Stimulated activated CD4-positive, alpha-beta T cell treated with anti-CD3 and anti-CD28 coated beads, Interleukin-12 subunit alpha, Interleukin-12 subunit beta, amount 100 ng/mL, for 24 hours (primary cell): ENCODE data around the gene SESN2.
"Not testable (repeated sequence)": the region's sequence is repeated elsewhere in the genome, so short reads cannot be mapped to it uniquely, and the experiment has no call there.

Experiments used
- DNase-seq, 2 experiments: peaks; one replicate each; pipeline ENCODE4 v3.0.0-alpha.2; 2020; ENCODE audit warnings: low read depth in 2 of 2

Gene SESN2

DNA sequence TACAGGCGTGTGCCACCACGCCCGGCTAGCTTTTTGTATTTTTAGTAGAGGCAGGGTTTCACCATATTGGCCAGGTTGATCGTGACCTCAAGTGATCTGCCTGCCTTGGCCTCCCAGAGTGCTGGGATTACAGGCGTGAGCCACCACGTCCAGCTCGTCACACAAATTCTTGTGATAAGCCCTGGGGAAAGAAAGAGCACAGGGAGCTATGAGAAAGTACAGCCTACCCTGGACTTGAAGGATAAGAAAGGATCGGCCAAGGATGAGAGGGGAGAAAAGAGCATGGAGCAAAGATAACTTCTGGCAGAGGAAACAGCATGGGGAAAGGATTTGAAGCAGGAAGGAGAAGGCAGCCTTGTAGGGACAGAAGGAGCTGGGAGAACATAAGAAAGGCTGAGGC lies 29.2 kb downstream of the SESN2 start:
- no peak for DNase-seq

DNA sequence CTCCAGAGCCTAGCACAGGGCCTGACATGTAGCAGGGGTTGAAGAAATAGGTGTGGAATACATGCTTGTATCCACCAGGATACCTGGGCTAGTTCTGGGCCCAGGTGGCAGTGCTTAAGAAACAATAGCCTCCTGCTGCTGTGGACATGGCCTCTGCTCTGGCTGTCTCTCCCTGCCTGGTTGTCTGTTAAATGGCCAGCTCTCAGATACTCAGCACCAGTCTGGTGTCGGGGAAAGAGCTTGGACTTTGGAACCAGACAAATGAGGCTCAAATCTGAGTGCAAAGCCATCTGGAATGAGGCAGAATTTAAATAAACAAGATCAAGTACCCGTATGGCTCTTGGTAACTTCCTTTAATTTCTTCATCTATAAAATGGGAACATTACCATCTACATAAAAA lies 31.5 kb downstream of the SESN2 start:
- no peak for DNase-seq

DNA sequence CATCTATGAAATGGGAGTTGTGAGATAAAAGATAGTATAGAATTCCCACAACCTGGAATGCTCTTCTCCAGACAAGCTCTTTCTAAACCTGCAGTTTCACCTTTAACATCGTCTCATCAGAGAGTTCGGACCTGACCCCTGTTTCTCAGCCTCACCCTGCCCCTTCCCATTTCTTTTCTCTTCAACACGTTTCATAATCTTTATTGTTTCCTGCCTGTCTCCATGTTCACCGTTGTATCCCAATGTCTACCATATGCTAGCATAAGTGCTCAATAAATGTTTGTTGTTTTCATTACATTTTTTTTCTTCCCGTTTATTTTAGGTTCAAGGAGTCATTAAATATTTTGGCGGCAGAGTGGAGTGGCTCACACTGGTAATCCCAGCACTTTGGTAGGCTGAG lies 32.4 kb downstream of the SESN2 start:
- no peak for DNase-seq

DNA sequence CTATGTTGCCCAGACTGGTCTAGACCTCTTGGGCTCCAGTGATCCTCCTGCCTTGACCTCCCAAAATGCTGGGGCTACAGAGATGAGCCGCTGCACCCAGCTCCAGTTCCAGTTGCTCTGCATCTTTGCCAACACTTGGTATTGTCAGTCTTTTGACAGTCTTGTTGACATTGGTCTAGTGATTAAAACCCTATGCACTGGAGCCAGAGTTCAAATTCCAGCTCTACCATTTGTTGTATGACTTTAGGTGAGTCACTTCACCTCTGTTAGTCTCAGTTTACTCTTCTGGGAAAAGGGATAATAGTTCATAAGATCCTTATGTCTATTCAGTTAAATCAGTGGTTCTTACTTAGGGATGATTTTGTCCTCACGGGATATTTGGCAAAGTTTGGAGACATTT lies 36.6 kb downstream of the SESN2 start:
- no peak for DNase-seq

DNA sequence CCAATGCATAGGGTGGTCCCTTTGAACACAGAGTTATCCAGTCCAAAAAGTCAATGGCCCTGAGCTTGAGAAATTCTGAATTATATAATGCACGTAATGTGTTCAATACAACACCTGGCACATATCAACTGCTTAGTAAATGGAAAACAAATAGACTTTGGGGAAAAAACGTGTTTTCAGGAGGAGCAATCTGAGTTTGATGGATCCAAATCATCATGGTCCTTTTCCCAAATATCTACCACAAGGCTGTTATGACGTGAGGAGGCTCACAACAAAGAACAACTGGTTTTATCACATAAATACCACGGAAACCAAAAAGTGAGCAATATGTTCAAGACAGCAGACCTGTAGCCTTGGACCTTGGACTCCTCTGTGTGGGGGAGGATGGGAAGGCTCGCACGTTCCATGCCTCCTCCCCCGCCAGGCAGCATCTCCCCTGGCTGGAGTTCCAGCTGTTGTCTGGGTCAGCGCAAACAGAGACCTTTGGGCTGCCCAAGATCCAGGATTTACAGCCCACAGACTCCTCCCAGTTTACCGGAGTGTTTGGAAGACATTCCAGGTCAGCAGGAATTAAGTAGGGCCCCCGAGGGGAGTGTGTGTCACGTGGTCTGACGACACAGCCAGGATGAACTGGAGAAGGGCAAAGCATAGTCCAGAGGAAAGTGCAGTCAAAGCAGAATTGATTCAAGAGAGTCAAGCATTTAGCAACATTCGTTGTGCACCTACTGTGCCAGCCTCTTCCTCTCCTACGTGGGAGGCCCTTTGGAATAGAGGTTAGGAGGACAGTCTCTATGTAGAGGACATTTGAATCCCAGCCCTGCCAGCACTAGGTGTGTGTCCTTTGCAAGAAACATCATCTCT lies 37.3 kb downstream of the SESN2 start:
- DNase-seq: no peak

DNA sequence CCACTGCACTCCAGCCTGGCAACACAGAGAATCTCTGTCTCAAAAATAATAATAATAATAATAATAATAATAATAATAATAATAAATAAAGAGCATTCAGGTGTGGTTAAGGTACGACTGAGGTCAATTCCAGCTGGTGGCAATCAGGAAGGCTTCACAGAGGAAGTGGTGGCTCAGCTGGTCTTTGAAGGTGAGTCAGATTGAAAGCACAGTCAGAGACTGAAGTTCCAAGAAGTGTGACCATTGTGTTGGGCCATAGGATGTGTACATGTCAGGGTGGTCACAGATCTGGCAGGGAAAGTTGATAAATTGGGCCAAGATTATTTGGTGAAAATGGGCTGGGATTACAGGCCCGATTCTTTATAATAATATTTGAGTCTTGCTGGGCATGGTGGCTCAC lies 38.5 kb downstream of the SESN2 start:
- no peak for DNase-seq

DNA sequence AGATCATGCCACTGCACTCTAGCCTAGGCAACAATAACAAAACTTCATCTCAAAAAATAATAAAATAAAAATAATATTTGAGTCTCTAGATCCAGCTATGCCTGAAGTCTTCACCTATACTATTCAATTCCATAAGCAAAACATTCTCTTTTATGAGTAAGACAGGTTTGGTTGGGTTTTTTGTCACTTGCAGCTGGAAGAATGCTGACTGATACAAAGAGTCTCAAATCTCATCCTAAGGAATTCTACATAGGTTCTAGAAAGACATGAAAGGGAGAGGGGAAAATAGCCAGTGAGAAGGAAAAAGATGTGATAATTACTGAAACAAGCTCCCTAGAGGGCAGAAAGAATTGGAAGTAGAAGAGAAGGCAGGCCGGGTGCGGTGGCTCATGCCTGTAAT lies 39.1 kb downstream of the SESN2 start:
- DNase-seq: no peak

DNA sequence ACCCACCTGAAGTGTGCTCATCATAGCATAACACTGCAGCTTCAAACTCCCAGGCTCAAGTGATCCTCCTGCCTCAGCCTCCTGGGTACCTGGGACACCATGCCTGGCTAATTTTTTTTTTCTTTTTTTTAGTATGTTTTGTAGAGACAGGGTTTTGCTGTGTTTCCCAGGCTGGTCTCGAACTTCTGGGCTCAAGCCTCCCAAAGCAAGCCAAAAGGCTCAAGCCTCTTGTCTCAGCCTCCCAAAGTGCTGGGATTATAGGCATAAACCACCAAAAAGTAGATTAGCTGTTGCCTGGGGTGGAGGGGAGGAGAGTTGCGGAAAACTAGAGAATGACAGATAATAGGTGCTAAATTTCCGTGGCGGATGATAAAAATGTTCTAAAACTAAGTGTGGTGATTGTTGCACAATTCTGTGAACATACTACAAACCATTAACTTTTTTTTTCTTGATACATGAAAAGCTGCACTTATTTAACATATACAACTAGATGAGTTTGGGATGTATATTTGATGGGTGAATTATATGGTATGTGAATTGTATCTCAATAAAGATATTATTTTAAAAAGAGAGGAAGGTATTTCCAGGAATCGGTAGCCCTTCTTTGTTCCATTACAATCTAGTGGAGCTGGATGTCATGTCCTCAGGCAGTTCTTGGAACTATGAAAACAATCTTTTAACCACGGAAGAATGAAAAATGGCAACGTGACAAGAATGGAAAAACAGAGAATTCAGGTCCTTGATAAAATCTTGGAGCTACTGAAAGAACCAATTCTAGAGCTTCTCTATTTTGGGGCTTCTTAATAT lies 42.3 kb downstream of the SESN2 start:
- no peak for DNase-seq

DNA sequence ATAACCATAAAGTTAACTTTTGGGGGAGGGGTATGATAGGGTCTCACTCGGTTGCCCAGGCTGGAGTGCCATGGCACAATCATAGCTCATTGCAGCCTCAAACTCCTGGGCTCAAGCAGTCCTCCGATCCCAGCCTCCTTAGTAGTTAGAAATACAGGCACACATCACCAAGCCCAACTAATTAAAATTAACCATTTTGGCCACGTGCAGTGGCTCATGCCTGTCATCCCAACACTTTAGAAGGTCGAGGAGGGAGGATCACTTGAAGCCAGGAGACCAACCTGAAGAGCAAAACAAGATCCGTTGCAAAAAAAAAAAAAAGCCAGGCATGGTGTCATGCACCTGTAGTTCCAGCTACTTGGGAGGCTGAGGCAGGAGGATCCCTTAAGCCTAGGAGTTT lies 42.9 kb downstream of the SESN2 start:
- DNase-seq: no peak

DNA sequence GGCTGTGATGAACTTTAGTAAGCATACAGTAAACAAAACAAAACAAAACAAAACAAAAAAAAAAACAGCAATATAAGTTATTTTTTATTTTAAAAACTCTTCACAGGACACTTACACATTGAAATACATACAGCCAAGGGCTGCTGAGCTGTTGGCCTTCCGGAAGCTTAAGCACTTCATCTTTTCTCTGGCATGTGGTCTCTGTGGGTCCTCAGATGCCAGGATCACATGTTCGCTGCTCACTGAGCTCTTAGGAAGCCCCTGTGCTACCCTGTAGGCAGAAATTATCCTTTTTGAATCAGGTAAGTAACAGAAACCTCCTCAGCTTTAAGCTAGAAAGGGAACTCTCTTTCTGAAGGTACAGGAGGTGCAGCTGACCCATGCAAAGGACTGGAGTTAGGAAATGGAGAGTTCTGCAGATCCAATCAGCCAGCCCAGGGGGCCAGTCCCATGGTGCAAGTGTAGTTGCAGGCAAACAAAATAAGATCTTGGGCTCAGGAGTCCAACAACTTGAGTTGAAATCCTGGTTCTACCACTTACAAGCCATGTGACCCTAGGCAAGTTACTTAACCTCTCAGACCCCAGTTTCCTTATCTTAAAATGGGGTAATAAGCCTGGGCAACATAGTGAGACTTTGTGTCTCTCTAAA lies 47.1 kb downstream of the SESN2 start:
- no peak for DNase-seq

DNA sequence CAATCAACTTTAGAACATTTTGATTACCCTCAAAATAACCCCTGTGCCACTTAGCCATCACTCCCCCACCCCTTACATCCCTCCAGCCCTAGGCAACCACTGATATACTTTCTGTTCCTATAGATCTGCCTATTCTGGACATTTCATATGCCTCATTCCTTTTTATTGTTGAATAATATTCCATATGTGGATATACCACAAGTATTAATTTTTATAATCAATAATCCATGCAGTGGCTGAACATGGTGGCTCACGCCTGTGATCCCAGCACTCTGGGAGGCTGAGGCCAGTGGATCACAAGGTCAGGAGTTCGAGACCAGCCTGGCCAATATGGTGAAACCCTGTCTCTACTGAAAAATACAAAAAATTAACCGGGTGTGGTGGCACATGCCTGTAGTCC lies 49.4 kb downstream of the SESN2 start:
- no peak for DNase-seq

DNA sequence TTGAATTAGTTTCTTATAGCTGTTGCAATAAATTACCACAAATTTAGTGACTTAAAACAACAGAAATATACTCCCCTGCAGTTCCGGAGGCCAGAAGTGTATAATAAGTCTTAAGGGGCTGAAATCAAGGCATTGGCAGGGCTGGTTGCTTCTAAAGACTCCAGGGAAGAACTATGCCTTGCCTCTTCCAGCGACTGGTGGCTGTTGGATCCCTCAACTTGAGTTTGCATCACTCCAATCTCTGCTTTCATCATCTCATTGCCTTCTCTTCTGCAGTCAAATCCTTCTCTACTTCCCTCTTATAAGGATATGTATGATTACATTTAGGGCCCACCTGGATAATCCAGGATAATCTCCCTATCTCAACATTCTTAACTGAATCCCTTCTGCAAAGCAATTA lies 50.4 kb downstream of the SESN2 start:
- no peak for DNase-seq

DNA sequence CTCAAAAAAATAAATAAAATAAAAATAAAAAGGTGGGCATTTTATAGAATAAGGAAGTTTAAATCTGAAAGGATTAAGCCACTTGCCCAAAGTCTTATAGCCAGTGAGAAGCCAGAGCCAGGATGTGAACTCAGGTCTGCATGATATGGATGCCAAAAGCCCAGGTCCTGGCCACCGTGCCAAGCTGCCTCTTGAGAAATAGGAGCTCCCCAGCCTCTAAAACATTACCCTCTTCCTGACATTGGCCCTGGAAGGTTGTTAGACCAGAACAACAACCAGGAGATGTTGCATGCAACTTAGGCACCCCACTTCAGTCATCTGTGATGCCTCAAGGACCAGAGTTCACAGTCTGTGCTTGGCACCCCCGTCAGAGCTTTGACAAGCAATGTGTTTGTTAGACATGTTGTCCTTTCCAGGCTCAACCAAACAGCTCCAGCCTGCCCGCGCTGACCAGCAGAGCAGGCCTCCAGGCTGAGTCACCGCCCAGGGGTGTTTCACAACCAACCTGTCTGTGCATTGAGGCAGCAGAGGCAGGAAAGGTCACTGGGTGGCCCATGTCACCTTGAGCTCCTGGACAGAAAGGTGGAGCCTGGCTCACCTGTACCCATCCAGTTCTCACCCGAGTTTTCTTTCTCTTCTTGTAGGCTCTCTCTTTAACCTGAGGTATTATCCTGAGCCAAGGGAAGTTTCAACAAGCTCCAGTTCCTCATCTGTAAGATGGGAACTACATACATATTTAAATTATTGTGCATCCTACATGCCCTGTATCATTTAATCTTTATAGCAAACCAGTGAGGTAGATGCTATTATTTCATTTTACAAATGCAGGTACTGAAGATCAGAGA lies 54.6 kb downstream of the SESN2 start:
- DNase-seq: no peak

DNA sequence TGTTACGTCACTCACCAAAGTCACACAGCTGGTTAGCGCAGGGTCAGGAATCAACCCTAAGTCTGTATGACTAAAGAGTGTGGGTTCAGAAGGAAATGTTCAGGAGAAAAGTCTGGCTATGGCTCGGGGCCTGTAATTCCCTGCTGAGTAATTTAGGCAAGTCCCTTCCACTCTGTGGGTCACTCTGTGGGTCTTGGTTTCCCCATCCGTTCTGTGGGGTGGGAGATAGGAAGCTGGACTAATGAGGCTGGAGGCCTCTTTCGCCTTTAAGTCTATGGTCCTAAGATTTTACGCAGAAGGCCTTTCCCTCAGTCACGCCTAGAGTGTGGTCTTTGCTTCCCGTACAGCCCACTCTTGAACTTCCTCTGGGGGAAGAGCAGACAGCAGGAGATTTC lies 55.2 kb downstream of the SESN2 start:
- DNase-seq: no peak

DNA sequence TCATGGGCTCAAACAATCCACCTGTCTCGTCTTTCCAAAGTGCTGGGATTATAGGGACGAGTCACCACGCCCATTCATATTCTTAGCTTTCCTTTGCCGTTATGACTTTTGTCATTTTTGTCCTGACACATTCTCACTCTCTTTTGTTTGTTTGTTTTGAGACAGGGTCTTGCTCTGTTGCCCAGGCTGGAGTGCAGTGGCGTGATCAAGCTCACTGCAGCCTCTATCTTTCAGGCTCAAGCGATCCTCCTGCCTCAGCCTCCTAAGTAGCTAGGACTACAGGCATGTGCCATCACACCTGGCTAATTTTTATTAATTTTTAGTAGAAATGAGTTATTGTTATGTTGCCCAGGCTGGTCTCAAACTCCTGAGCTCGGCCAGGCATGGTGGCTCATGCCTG lies 57.7 kb downstream of the SESN2 start:
- no peak for DNase-seq

DNA sequence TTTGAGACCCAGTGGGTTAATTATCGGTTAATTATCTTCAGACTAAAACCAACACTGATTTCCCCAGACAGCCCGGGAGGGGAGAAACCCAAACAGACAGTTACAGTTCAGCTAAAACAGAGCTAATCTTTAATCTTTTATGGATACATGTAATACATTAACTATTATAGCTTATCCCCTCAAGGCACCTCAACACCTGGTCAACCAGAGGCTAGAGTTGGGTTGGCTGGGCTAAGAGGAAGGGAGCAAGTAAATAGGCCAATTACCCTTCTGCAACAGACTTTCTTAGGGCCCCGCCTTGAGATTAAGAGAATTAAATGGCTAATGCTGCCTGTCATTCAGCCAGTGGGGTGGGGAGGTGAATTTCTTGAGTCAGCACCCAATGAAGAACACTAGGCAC lies 62.9 kb downstream of the SESN2 start:
- no peak for DNase-seq

DNA sequence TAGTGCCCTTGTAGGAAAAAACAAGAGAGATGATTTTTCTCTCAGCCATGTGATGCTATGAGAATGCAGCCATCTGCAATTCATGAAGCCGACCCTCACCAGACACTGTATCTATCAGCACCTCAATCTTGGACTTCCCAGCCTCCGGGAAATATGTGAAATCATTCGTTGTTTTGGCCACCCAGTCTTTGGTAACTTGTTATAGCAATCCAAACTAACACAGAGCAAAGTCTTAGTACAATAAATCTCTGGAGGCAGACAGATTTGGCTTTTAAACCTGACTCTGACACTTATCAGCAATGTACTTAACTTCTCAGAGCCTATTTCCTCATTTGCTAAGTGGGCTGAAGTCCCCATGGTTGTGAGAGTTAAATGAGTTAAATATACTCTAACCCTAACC lies 64.4 kb downstream of the SESN2 start:
- no peak for DNase-seq

DNA sequence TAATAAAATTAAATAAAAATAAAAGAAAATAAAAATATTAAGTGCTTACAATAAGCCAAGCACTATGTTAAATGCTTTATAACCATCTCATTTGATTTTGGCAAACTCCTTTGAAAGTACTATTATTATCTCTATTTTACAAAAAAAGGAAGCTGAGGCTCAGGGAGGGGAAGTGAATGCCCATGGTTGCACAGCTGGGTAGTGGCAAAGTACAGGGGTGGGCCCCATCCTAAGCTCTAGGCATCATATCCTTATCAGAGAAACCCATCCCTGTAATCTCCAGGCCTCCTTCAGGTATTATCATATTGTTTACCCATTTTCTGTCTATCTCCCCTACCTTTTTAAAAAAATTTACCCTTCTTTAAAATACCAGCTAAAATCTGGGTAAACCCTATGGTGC lies 67.2 kb downstream of the SESN2 start:
- DNase-seq: no peak

DNA sequence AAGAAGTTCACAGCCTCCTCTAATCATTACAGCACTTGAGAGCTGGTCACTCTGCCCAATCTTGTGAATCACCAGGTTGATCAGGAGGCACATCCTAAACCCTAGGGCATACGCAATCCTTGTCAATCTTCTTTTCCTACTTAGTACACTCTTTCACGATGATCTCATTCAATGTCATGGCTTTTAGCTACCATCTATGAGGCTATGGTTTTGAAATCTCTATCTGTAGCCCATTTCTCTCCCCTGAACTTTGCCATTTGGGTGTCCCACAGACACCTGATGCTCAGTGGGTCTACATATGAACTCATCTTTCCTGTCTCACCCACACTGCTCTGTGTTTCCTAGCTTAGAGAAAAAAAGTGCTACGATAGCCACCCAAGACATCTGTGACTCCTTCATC lies 67.7 kb downstream of the SESN2 start:
- no peak for DNase-seq

DNA sequence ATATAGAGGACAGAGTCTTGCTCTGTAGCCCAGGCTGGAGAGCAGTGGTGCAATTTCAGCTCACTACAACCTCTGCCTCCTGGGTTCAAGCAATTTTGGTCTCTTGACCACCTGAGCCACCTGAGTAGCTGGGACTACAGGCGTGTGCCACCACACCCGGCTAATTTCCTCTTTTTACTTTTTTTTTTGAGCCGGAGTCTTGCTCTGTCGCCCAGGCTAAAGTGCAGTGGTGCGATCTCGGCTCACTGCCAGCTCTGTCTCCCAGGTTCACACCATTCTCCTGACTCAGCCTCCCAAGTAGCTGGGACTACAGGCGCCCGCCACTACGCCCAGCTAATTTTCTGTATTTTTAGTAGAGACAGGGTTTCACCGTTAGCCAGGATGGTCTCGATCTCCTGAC lies 68.1 kb downstream of the SESN2 start:
- not testable (repeated sequence) for DNase-seq

DNA sequence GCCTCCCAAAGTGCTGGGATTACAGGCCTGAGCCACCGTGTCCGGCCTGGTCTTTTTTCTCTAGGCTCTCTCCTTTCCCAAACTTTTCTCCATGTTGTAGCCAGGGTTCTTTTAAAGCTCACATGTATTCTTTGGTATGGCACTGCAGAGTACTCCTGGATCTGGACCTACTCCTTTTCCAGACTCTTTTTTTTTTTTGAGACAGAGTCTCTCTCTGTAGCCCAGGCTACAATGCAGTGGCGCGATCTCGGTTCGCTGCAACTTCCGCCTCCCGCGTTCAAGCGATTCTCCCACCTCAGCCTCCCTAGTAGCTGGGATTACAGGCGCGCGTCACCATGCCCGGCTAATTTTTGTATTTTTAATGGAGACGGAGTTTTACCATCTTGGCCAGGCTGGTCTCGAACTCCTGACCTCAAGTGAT lies 68.9 kb downstream of the SESN2 start:
- DNase-seq: peak in 1 of 2 experiments; percentile 4
